ENCODE data around the gene PARVA. TPM values are rescaled to one million over a fixed set of nuclear protein-coding genes. Genes with fewer than 3 reads are reported as not detected.
A peak's percentile ranks its signal among the peaks of the same experiment; 100 is the strongest.

Gene PARVA
- total RNA-seq, 1 experiment from 2014 or later = 36.7 TPM

DNA sequence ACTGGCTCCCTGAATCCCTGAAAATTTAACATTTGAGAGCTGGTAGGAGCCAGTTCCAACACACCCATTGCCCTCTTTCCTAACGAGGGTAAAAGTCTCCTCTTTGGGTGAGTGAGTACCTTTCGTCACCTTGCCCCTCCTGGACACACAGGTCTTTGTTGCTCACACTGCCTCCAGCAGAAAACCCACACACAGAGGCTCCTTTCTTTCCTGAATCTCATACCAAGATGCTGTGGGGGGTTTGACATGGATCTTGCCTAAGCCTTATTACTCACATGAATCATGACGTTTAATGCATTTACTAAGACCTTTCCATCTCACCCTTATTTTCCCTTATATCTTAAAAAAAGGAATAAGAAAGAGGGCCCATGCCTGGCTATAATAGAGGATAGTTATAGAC, 53.0 kb downstream of the PARVA start:
- H3K9me3 Mint-ChIP-seq (ENCODE audit: unreplicated experiment) = no peaks in the 10 kb centered on the region

DNA sequence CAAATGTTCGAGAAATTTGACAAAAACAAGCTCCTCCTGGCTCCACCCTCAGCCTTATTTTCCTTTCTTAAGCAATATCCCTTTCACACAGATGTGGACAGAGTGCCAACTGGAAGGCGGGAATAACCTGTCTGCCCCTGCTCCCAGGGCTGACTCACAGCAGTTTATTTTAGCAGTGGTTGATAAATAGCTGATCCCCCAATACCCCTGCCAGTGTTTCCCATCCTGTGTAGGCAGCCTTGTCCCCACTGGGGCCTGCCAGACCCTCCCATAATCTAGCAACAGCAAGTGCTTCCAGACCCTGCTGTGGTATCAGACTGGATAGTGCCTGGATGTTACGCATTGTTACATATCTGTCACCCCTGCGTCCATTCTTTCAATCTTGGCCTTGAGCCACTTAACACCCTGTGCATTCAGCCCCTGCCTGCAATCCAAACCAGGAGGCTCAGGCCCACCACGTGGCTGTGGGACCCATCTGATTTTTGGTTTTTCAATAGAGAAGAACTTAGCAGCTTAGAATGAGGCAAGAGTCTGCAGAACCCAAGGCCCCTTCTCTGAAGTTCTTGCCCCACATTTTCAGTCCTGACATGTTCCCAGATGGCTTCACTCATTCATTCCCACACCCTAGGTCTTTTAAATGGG, 53.7 kb downstream of the PARVA start:
- TF ChIP-seq, protein P1, sequence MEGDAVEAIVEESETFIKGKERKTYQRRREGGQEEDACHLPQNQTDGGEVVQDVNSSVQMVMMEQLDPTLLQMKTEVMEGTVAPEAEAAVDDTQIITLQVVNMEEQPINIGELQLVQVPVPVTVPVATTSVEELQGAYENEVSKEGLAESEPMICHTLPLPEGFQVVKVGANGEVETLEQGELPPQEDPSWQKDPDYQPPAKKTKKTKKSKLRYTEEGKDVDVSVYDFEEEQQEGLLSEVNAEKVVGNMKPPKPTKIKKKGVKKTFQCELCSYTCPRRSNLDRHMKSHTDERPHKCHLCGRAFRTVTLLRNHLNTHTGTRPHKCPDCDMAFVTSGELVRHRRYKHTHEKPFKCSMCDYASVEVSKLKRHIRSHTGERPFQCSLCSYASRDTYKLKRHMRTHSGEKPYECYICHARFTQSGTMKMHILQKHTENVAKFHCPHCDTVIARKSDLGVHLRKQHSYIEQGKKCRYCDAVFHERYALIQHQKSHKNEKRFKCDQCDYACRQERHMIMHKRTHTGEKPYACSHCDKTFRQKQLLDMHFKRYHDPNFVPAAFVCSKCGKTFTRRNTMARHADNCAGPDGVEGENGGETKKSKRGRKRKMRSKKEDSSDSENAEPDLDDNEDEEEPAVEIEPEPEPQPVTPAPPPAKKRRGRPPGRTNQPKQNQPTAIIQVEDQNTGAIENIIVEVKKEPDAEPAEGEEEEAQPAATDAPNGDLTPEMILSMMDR (IDR thresholded peaks at IDR 0.05; ENCODE audit: unreplicated experiment) = no peak
- Mint-ChIP-seq H3K4me3 (ENCODE audit: unreplicated experiment) (peak overlapping the region; percentile 68), H3K36me3 (ENCODE audit: insufficient read depth, unreplicated experiment) (peaks cover 10% of the 10 kb centered on the region), H3K27ac (ENCODE audit: low read depth, unreplicated experiment) (peak overlapping the region; percentile 95), H3K9me3 (ENCODE audit: unreplicated experiment) (no peaks in the 10 kb centered on the region), H3K27me3 (ENCODE audit: insufficient read depth, unreplicated experiment) (no peaks in the 10 kb centered on the region), H3K4me1 (ENCODE audit: insufficient read depth, unreplicated experiment) (peaks cover 23% of the 10 kb centered on the region)
- intact Hi-C loops (cut with micrococcal nuclease) = no loop called here
- ChIA-PET CTCF (interaction anchor here (0.5 to 1.2 kb wide), 3 partner anchors 13 to 534 kb away, joined by 3 read pairs; no protein-coding TSS in a partner anchor), POLR2A (interaction anchor here (0.5 to 3.0 kb wide), 20 partner anchors 11 to 410 kb away, joined by 3 to 13 read pairs (median 4); partner anchors contain the start of gene PARVA)
- peak; percentile 97 for DNase-seq (ENCODE audit: unreplicated experiment)
- no TSS peak for BruUV-seq (replicated peaks)

More for the DNA sequence above, 53.0 kb downstream of the PARVA start:
- intact Hi-C loops (cut with micrococcal nuclease) = no loop called here
- DNase-seq (ENCODE audit: unreplicated experiment) = peak; percentile 88
- TF ChIP-seq, protein P1 (IDR thresholded peaks at IDR 0.05; ENCODE audit: unreplicated experiment) = no peak
- Mint-ChIP-seq H3K27me3 (ENCODE audit: insufficient read depth, unreplicated experiment) (no peaks in the 10 kb centered on the region), H3K36me3 (ENCODE audit: insufficient read depth, unreplicated experiment) (peaks cover 9% of the 10 kb centered on the region), H3K27ac (ENCODE audit: low read depth, unreplicated experiment) (peak overlapping the region; percentile 95), H3K4me3 (ENCODE audit: unreplicated experiment) (peak overlapping the region; percentile 68), H3K4me1 (ENCODE audit: insufficient read depth, unreplicated experiment) (peaks cover 23% of the 10 kb centered on the region)
- POLR2A ChIA-PET = interaction anchor here (0.5 to 3.0 kb wide), 19 partner anchors 11 to 415 kb away, joined by 3 to 13 read pairs (median 3); partner anchors contain the start of gene PARVA
- BruUV-seq (replicated peaks) = no TSS peak
- CTCF ChIA-PET = interaction anchor here (0.5 kb wide), 1 partner anchor 535 kb away, joined by 3 read pairs; no protein-coding TSS in a partner anchor

DNA sequence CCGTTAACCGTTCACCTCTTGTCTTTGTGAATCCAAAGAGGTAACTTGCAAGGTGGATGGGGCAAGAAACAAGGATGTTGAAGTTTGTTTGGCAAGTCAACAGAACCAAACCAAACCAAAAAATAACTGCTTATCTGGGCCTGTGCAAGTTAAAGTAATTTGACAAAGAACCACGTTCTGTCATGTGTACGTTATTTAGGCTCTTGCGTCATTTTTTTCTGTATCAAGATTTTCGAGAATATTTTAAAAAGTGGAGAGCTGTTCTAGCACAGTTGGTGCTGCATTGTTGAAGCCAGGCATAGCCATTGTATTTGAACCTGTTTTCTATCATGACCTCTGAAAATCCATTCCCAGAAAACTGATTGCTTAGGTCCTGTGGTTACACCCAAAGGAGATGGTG, 55.1 kb downstream of the PARVA start:
- POLR2A ChIA-PET = interaction anchor here (0.7 to 3.0 kb wide), 5 partner anchors 13 to 1444 kb away, joined by 3 to 8 read pairs (median 3); no protein-coding TSS in a partner anchor
- peak overlapping the region; percentile 14 for H3K27ac Mint-ChIP-seq (ENCODE audit: low read depth, unreplicated experiment)
- no peak for DNase-seq (ENCODE audit: unreplicated experiment)
- H3K4me3 Mint-ChIP-seq (ENCODE audit: unreplicated experiment) = no peak overlapping the region
- TF ChIP-seq, protein P1 (IDR thresholded peaks at IDR 0.05; ENCODE audit: unreplicated experiment) = no peak
- H3K36me3 Mint-ChIP-seq (ENCODE audit: insufficient read depth, unreplicated experiment) = peaks cover 10% of the 10 kb centered on the region
- BruUV-seq (replicated peaks) = no TSS peak
- H3K4me1 Mint-ChIP-seq (ENCODE audit: insufficient read depth, unreplicated experiment) = peaks cover 23% of the 10 kb centered on the region
- intact Hi-C loops (cut with micrococcal nuclease) = no loop called here
- H3K27me3 Mint-ChIP-seq (ENCODE audit: insufficient read depth, unreplicated experiment) = no peaks in the 10 kb centered on the region
- CTCF ChIA-PET = interaction anchor here (1.1 kb wide), 1 partner anchor 459 kb away, joined by 5 read pairs; no protein-coding TSS in a partner anchor
- H3K9me3 Mint-ChIP-seq (ENCODE audit: unreplicated experiment) = no peaks in the 10 kb centered on the region

DNA sequence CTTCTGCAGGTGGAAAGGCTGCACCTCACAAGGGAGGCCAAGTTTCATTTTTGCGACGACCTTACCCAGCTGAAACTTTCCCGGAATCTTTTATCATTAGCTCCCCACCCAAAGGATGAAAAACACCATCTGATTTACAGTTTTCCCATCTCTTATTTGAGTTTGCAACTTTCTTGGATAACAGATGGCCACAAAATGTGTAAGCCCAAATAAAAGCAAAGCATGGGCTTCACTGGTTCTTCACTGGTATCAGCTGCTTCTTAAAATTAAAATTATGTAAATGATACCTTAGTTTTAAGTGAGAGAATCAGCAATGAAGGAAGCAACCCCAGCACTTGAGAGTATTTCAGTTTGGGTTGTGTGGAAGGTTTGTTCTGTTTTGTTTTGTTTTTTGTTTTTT, 55.8 kb downstream of the PARVA start:
- POLR2A ChIA-PET = interaction anchor here (0.9 kb wide), 1 partner anchor 373 kb away, joined by 3 read pairs; no protein-coding TSS in a partner anchor
- BruUV-seq (replicated peaks) = no TSS peak
- H3K36me3 Mint-ChIP-seq (ENCODE audit: insufficient read depth, unreplicated experiment) = peaks cover 10% of the 10 kb centered on the region
- H3K4me1 Mint-ChIP-seq (ENCODE audit: insufficient read depth, unreplicated experiment) = peaks cover 23% of the 10 kb centered on the region
- no peak overlapping the region for H3K4me3 Mint-ChIP-seq (ENCODE audit: unreplicated experiment)
- no peaks in the 10 kb centered on the region for H3K9me3 Mint-ChIP-seq (ENCODE audit: unreplicated experiment)
- no peak for DNase-seq (ENCODE audit: unreplicated experiment)
- CTCF ChIA-PET = interaction anchor here (0.7 to 1.1 kb wide), 2 partner anchors 428 to 458 kb away, joined by 3 to 5 read pairs; no protein-coding TSS in a partner anchor
- H3K27me3 Mint-ChIP-seq (ENCODE audit: insufficient read depth, unreplicated experiment) = no peaks in the 10 kb centered on the region
- intact Hi-C loops (cut with micrococcal nuclease) = no loop called here
- peak overlapping the region; percentile 14 for H3K27ac Mint-ChIP-seq (ENCODE audit: low read depth, unreplicated experiment)
- TF ChIP-seq, protein P1 (IDR thresholded peaks at IDR 0.05; ENCODE audit: unreplicated experiment) = no peak

All from MCF 10A (cell line).